SK-N-SH treated with all-trans-retinoic acid at 6 μM for 48 hours (cell line): Measurements from ENCODE around the gene NPAS3.

Experiments
- ATAC-seq: fragments of 200-7000 bp; cut with Tn5 transposase; 3 replicates; pipeline ENCODE4 v1.9.1; 2020; ENCODE audit warnings: mild to moderate bottlenecking, moderate library complexity
- ARNTL ChIP-seq: fragments of 450-650 bp; formaldehyde crosslinking; IDR thresholded peaks from 2 replicates; pipeline ENCODE4 v1.5.0; 2020; ENCODE audit warnings: low read depth, mild to moderate bottlenecking, moderate library complexity, borderline replicate concordance
- BACH2 ChIP-seq: fragments of 250-450 bp; sonication (Bioruptor Pico); IDR thresholded peaks from 2 replicates; pipeline ENCODE4 v1.9.0; 2021; ENCODE audit warnings: mild to moderate bottlenecking, borderline replicate concordance
- CREB5 ChIP-seq: fragments of 250-450 bp; sonication (Bioruptor Pico); IDR thresholded peaks from 2 replicates; pipeline ENCODE4 v1.5.1; 2020; ENCODE audit warnings: low read depth, mild to moderate bottlenecking, moderate library complexity
- CSDC2 ChIP-seq: fragments of 250-450 bp; sonication (Bioruptor Pico); IDR thresholded peaks from 2 replicates; pipeline ENCODE4 v1.5.0; 2020; ENCODE audit warnings: mild to moderate bottlenecking, moderate library complexity
- CSRNP3 ChIP-seq: fragments of 250-450 bp; sonication (Bioruptor Pico); IDR thresholded peaks from 2 replicates; pipeline ENCODE4 v1.5.1; 2021; ENCODE audit warnings: mild to moderate bottlenecking, moderate library complexity
- ISL1 ChIP-seq: fragments of 250-450 bp; sonication (Bioruptor Pico); IDR thresholded peaks from 2 replicates; pipeline ENCODE4 v2.1.2; 2022; ENCODE audit warnings: mild to moderate bottlenecking, moderate library complexity
- RARB ChIP-seq: fragments of 250-450 bp; sonication (Bioruptor Pico); IDR thresholded peaks from 2 replicates; pipeline ENCODE4 v1.8.0; 2021; ENCODE audit warnings: mild to moderate bottlenecking, moderate library complexity
- SNAI2 ChIP-seq: fragments of 250-450 bp; sonication (Bioruptor Pico); IDR thresholded peaks from 2 replicates; pipeline ENCODE4 v1.5.0; 2020; ENCODE audit warnings: mild to moderate bottlenecking, moderate library complexity
- TCF4 ChIP-seq: fragments of 250-450 bp; sonication (Bioruptor Pico); IDR thresholded peaks from 2 replicates; pipeline ENCODE4 v1.8.0; 2021; ENCODE audit warnings: mild to moderate bottlenecking, moderate library complexity, borderline replicate concordance
- TOX ChIP-seq: fragments of 250-450 bp; sonication (Bioruptor Pico); IDR thresholded peaks from 2 replicates; pipeline ENCODE4 v1.8.0; 2021; ENCODE audit warnings: mild to moderate bottlenecking, moderate library complexity, borderline replicate concordance
- ZFP3 ChIP-seq: fragments of 250-450 bp; sonication (Bioruptor Pico); IDR thresholded peaks from 2 replicates; pipeline ENCODE4 v1.5.0; 2020; ENCODE audit warnings: mild to moderate bottlenecking, moderate library complexity
- ZFP30 ChIP-seq: fragments of 450-650 bp; formaldehyde crosslinking; IDR thresholded peaks from 2 replicates; pipeline ENCODE4 v1.5.0; 2022; ENCODE audit warnings: mild to moderate bottlenecking, moderate library complexity
- ZNF565 ChIP-seq: fragments of 450-650 bp; formaldehyde crosslinking; conservative IDR thresholded peaks from 2 replicates; pipeline ENCODE4 v1.5.0; 2020; ENCODE audit warnings: low read depth, mild to moderate bottlenecking, moderate library complexity
- ZNF70 ChIP-seq: fragments of 450-650 bp; formaldehyde crosslinking; IDR thresholded peaks from 2 replicates; pipeline ENCODE4 v1.5.0; 2020; ENCODE audit warnings: mild to moderate bottlenecking, moderate library complexity
- ZNF8 ChIP-seq: fragments of 450-650 bp; formaldehyde crosslinking; IDR thresholded peaks from 2 replicates; pipeline ENCODE4 v1.5.0; 2020; ENCODE audit warnings: mild to moderate bottlenecking, moderate library complexity
- TF ChIP-seq, protein P1 (sequence below): fragments of 250-450 bp; sonication (Bioruptor Pico); IDR thresholded peaks from 2 replicates; pipeline ENCODE4 v1.8.0; 2021; ENCODE audit warnings: low read depth, mild to moderate bottlenecking, moderate library complexity, borderline replicate concordance
- TF ChIP-seq, protein P2 (sequence below): fragments of 250-450 bp; sonication (Bioruptor Pico); IDR thresholded peaks from 2 replicates; pipeline ENCODE4 v1.5.0; 2020; ENCODE audit warnings: mild to moderate bottlenecking, moderate library complexity
- TF ChIP-seq, protein P3 (sequence below): fragments of 250-450 bp; sonication (Bioruptor Pico); IDR thresholded peaks from 2 replicates; pipeline ENCODE4 v1.8.0; 2020; ENCODE audit warnings: mild to moderate bottlenecking, moderate library complexity, borderline replicate concordance

The NPAS3 gene

GRCh38 chr14:33163109-33163508, 224.4 kb downstream of the NPAS3 start:
- TF ChIP-seq ZFP3 (CRISPR knock-in tag) = no peak
- no peak for TF ChIP-seq ZNF70 (CRISPR knock-in tag)
- TF ChIP-seq CSRNP3 (CRISPR knock-in tag) = no peak
- TF ChIP-seq TCF4 (CRISPR knock-in tag) = no peak
- TF ChIP-seq, protein P1, sequence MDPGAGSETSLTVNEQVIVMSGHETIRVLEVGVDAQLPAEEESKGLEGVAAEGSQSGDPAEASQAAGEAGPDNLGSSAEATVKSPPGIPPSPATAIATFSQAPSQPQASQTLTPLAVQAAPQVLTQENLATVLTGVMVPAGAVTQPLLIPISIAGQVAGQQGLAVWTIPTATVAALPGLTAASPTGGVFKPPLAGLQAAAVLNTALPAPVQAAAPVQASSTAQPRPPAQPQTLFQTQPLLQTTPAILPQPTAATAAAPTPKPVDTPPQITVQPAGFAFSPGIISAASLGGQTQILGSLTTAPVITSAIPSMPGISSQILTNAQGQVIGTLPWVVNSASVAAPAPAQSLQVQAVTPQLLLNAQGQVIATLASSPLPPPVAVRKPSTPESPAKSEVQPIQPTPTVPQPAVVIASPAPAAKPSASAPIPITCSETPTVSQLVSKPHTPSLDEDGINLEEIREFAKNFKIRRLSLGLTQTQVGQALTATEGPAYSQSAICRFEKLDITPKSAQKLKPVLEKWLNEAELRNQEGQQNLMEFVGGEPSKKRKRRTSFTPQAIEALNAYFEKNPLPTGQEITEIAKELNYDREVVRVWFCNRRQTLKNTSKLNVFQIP (CRISPR knock-in tag) = no peak
- TF ChIP-seq ZNF565 (CRISPR knock-in tag) = no peak
- no peak for TF ChIP-seq ARNTL (CRISPR knock-in tag)
- no peak for TF ChIP-seq SNAI2 (CRISPR knock-in tag)
- TF ChIP-seq, protein P2, sequence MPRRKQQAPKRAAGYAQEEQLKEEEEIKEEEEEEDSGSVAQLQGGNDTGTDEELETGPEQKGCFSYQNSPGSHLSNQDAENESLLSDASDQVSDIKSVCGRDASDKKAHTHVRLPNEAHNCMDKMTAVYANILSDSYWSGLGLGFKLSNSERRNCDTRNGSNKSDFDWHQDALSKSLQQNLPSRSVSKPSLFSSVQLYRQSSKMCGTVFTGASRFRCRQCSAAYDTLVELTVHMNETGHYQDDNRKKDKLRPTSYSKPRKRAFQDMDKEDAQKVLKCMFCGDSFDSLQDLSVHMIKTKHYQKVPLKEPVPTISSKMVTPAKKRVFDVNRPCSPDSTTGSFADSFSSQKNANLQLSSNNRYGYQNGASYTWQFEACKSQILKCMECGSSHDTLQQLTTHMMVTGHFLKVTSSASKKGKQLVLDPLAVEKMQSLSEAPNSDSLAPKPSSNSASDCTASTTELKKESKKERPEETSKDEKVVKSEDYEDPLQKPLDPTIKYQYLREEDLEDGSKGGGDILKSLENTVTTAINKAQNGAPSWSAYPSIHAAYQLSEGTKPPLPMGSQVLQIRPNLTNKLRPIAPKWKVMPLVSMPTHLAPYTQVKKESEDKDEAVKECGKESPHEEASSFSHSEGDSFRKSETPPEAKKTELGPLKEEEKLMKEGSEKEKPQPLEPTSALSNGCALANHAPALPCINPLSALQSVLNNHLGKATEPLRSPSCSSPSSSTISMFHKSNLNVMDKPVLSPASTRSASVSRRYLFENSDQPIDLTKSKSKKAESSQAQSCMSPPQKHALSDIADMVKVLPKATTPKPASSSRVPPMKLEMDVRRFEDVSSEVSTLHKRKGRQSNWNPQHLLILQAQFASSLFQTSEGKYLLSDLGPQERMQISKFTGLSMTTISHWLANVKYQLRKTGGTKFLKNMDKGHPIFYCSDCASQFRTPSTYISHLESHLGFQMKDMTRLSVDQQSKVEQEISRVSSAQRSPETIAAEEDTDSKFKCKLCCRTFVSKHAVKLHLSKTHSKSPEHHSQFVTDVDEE = no peak
- no peak for TF ChIP-seq TOX (CRISPR knock-in tag)
- TF ChIP-seq RARB = no peak
- TF ChIP-seq CSDC2 (CRISPR knock-in tag) = no peak
- no peak for TF ChIP-seq BACH2 (CRISPR knock-in tag)
- no peak for TF ChIP-seq CREB5 (CRISPR knock-in tag)
- ATAC-seq = no peak

DNA sequence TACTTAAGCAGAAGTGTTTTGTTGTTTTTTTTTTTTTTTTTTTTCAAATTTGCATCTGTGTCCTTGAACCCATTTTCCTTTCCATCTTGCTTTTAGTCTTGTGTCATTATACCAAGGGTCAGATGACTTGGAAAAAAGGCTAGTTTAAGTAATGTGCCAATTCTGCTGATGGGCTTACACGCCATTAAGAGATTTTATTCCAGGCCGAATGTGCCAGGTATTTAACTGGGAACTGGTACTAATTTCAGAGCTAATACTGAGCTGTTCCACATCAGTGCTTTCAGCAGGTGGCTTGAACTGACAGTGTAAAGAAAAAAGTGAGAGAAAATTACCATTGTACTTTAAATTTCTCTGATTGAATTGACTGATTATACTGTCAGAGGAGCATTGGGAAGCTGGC, 224.9 kb downstream of the NPAS3 start:
- ATAC-seq = no peak
- TF ChIP-seq CSDC2 (CRISPR knock-in tag) = no peak
- no peak for TF ChIP-seq ARNTL (CRISPR knock-in tag)
- no peak for TF ChIP-seq CREB5 (CRISPR knock-in tag)
- no peak for TF ChIP-seq TCF4 (CRISPR knock-in tag)
- no peak for TF ChIP-seq RARB
- TF ChIP-seq, protein P3, sequence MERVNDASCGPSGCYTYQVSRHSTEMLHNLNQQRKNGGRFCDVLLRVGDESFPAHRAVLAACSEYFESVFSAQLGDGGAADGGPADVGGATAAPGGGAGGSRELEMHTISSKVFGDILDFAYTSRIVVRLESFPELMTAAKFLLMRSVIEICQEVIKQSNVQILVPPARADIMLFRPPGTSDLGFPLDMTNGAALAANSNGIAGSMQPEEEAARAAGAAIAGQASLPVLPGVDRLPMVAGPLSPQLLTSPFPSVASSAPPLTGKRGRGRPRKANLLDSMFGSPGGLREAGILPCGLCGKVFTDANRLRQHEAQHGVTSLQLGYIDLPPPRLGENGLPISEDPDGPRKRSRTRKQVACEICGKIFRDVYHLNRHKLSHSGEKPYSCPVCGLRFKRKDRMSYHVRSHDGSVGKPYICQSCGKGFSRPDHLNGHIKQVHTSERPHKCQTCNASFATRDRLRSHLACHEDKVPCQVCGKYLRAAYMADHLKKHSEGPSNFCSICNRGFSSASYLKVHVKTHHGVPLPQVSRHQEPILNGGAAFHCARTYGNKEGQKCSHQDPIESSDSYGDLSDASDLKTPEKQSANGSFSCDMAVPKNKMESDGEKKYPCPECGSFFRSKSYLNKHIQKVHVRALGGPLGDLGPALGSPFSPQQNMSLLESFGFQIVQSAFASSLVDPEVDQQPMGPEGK (CRISPR knock-in tag) = no peak
- no peak for TF ChIP-seq ZFP30 (CRISPR knock-in tag)
- TF ChIP-seq ISL1 = no peak
- no peak for TF ChIP-seq ZNF8 (CRISPR knock-in tag)
- no peak for TF ChIP-seq ZNF565 (CRISPR knock-in tag)
- TF ChIP-seq ZFP3 (CRISPR knock-in tag) = no peak
- TF ChIP-seq, all 23 proteins: peak for 0
